ENCODE data around the gene ZNF140. TPM values are rescaled to one million over a fixed set of nuclear protein-coding genes. Genes with fewer than 3 reads are reported as not detected.
A peak's percentile ranks its signal among the peaks of the same experiment; 100 is the strongest.

The ZNF140 gene
- total RNA-seq (2022) (12.1 and 12.5 TPM in 2 replicates), Bru-seq, nascent RNA (percentile 81 among the genes with signal in this experiment), BruChase-seq, experiment 1, labeled RNA remaining after a 2-hour chase (percentile 78 among the genes with signal in this experiment), BruChase-seq, experiment 2, labeled RNA remaining after a 6-hour chase (percentile 64 among the genes with signal in this experiment)
- long read RNA-seq, transcript ZNF140-202 (5 exons, 3,550 nt): major isoform, 12 of 49 reads
- long read RNA-seq, transcript ZNF140-209 (6 exons, 2,328 nt): minor isoform, 8 of 49 reads
- long read RNA-seq, partial matches to known transcripts: 2 of 49 reads
- long read RNA-seq, other reads (novel, unspliced or antisense): 23 of 49 reads

- H3K27me3 Mint-ChIP-seq (ENCODE audit: insufficient read depth, unreplicated experiment): no peaks in the 10 kb centered on the region
- H3K9me3 Mint-ChIP-seq (ENCODE audit: unreplicated experiment): peaks cover 36% of the 10 kb centered on the region
- H3K27me3 ChIP-seq (replicated peaks; ENCODE audit: control insufficient read depth, insufficient read depth, low read length): no peaks in the 10 kb centered on the region
- no TSS peak for BruUV-seq (replicated peaks)
- peak within 1 kb of the TSS; percentile 72 for H3K4me3 ChIP-seq (ENCODE audit: low read depth, low read length)
- intact Hi-C loops (cut with micrococcal nuclease; ENCODE audit: unreplicated experiment): loop anchor here (1.0 to 2.0 kb wide), 5 partner anchors 43 to 124 kb away; partner anchors contain the start of genes ZNF10, ZNF26, ZNF268 and ZNF605
- H3K4me3 Mint-ChIP-seq (ENCODE audit: unreplicated experiment): no peak within 1 kb of the TSS
- H3K36me3 ChIP-seq (ENCODE audit: control insufficient read depth, insufficient read depth, low read length): peaks cover 10% of the 10 kb centered on the region
- no peak within 1 kb of the TSS for H3K27ac Mint-ChIP-seq (ENCODE audit: unreplicated experiment)
- H3K4me1 Mint-ChIP-seq (ENCODE audit: low read depth, unreplicated experiment): no peaks in the 10 kb centered on the region
- no peaks in the 10 kb centered on the region for H3K4me1 ChIP-seq
- TF ChIP-seq CTCF (IDR thresholded peaks at IDR 0.05; ENCODE audit: insufficient read depth in 1 of 2, low read depth in 1 of 2, low read length in 1 of 2, severe bottlenecking in 1 of 2, unreplicated experiment in 1 of 2): peak in 1 of 2 experiments; percentile 16
- ChIA-PET CTCF (interaction anchor here (1.1 kb wide), 1 partner anchor 101 kb away, joined by 6 read pairs; the partner anchor contains the start of gene ZNF268), POLR2A (interaction anchor here (0.5 to 1.1 kb wide), 9 partner anchors 43 to 251 kb away, joined by 3 to 14 read pairs (median 5); partner anchors contain the start of genes ZNF10, ZNF26, ZNF268 and ZNF605)
- DNase-seq: peak; percentile 97
- H3K9me3 ChIP-seq: peaks cover 43% of the 10 kb centered on the region
- H3K36me3 Mint-ChIP-seq (ENCODE audit: insufficient read depth, unreplicated experiment): peaks cover 45% of the 10 kb centered on the region
Observed at GRCh38 chr12:133080368-133081158, at the start of gene ZNF140. Gene ZNF140, plus strand, starts transcription at chr12:133080923. Its CDS starts 398 bp downstream, at chr12:133081321.

DNA sequence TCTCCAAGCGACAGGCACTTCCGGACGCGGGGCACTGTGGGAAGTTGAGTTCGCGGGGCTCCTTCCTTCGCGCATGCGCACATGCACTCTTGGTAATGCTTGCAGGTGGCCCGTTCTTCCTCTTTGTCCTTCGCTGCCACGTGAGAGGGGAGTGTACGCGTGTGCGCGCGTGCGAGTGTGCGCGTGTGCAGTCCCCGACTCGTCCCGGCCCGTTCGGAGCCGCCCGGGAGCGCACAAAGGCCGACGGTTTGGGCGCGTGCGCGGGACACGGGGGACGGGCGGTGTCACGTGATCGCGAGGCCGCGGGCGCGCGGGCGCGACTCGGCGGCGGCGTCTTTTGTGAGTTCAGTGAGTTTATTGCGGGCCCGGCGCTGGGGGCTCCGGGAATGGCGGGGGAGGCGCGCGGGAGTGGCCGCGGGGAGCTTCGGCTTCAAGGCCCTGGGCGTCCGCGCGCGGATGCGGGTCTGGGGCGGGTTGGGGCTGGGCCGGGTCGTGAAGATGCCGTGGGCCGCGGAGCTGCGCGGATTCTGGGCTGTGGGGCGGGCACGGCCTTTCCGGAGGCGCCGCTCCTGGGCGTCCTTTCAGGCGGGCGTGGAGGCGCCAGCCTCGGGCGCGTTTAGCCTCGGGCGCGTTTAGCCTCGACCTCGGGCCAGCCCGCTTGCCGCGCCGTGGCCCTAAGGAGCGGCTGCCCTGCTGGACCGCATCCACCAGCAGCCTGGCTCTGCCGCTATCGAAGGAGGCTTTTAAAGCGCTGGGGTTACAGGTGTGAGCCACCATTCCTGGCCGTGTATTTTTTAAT is 43.3 kb upstream of the ZNF140 start, which contains the start of gene ZNF84:
TSS of gene ZNF84 (plus strand) at position 303 of the 799 bp plus-strand sequence. CDS start 3,959 bp downstream, outside the sequence.
- ChIA-PET CTCF (interaction anchor here (0.6 kb wide), 1 partner anchor 98 kb away, joined by 3 read pairs; no protein-coding TSS in a partner anchor), POLR2A (interaction anchor here (0.6 to 1.1 kb wide), 3 partner anchors 43 to 150 kb away, joined by 3 to 14 read pairs (median 3); partner anchors contain the start of gene CHFR)
- no peaks in the 10 kb centered on the region for H3K4me1 ChIP-seq
- DNase-seq: peak; percentile 96 to 97
- Mint-ChIP-seq H3K4me3 (ENCODE audit: unreplicated experiment) (peak within 1 kb of the TSS; percentile 90), H3K9me3 (ENCODE audit: unreplicated experiment) (peaks cover 26% of the 10 kb centered on the region), H3K4me1 (ENCODE audit: low read depth, unreplicated experiment) (no peaks in the 10 kb centered on the region), H3K36me3 (ENCODE audit: insufficient read depth, unreplicated experiment) (peaks cover 35% of the 10 kb centered on the region), H3K27ac (ENCODE audit: unreplicated experiment) (peak within 1 kb of the TSS; percentile 97), H3K27me3 (ENCODE audit: insufficient read depth, unreplicated experiment) (no peaks in the 10 kb centered on the region)
- peaks cover 25% of the 10 kb centered on the region for H3K9me3 ChIP-seq
- H3K36me3 ChIP-seq (ENCODE audit: control insufficient read depth, insufficient read depth, low read length): no peaks in the 10 kb centered on the region; the same call in 1 of the 2 replicates
- no TSS peak for BruUV-seq (replicated peaks)
- H3K4me3 ChIP-seq (ENCODE audit: low read depth, low read length): peak within 1 kb of the TSS; percentile 92
- no peaks in the 10 kb centered on the region for H3K27me3 ChIP-seq (replicated peaks; ENCODE audit: control insufficient read depth, insufficient read depth, low read length)
- intact Hi-C loops (cut with micrococcal nuclease; ENCODE audit: unreplicated experiment): loop anchor here (1.0 to 2.0 kb wide), 3 partner anchors 43 to 93 kb away; partner anchors contain the start of genes ZNF10, ZNF140, ZNF26 and ZNF891
- TF ChIP-seq CTCF (IDR thresholded peaks at IDR 0.05; ENCODE audit: insufficient read depth in 1 of 2, low read depth in 1 of 2, low read length in 1 of 2, severe bottlenecking in 1 of 2, unreplicated experiment in 1 of 2): no peak
